Lower lobe of right lung (tissue), 2 donors: ENCODE data around the gene RHOB. TPM values are rescaled to one million over a fixed set of nuclear protein-coding genes. Genes with fewer than 3 reads are reported as not detected.

Experiments used
- ATAC-seq, 2 donors: fragments of 200-7000 bp; cut with Tn5 transposase; one replicate each; pipeline ENCODE4 v1.9.1; 2020 to 2022; ENCODE audit warnings: mild to moderate bottlenecking in 2 of 2, moderate library complexity in 2 of 2
- DNase-seq: peaks from one replicate; pipeline ENCODE4 v3.0.0-alpha.2; 2020
- H3K27ac ChIP-seq: fragments of 200-600 bp; one replicate; pipeline ENCODE4 v1.8.0; 2022
- H3K27me3 ChIP-seq: fragments of 200-600 bp; one replicate; pipeline ENCODE4 v1.8.0; 2022; ENCODE audit warnings: low read depth
- H3K36me3 ChIP-seq: fragments of 200-600 bp; one replicate; pipeline ENCODE4 v1.8.0; 2022; ENCODE audit warnings: mild to moderate bottlenecking
- H3K4me1 ChIP-seq: fragments of 200-600 bp; one replicate; pipeline ENCODE4 v1.8.0; 2022
- H3K4me3 ChIP-seq: fragments of 200-600 bp; one replicate; pipeline ENCODE4 v1.8.0; 2022; ENCODE audit warnings: mild to moderate bottlenecking
- H3K9me3 ChIP-seq: fragments of 200-600 bp; one replicate; pipeline ENCODE4 v1.8.0; 2022
- intact Hi-C: fragments of 100-400 bp; cut with DNase I; formaldehyde crosslinking; loops from one replicate; pipeline ENCODE4 v1.11.0; 2022
- total RNA-seq: library from RNA; stranded (reverse); fragmentation: NEBNext Ultra II Directional; extraction: Animal tissue kit (Norgen Biotek cat#: 25700); gene quantifications from one replicate; pipeline ENCODE4 v1.2.1, GENCODE V29; 2021
- TF ChIP-seq, protein P1 (sequence below): fragments of 200-600 bp; IDR thresholded peaks from one replicate; pipeline ENCODE4 v1.8.0; 2022; ENCODE audit warnings: antibody characterized with exemption, mild to moderate bottlenecking
- donor health status: DM: no; HTN: yes; CAD: no; lungs with severe emphysema.

Gene RHOB
- total RNA-seq, 1 donor from 2014 or later = 176 TPM

DNA sequence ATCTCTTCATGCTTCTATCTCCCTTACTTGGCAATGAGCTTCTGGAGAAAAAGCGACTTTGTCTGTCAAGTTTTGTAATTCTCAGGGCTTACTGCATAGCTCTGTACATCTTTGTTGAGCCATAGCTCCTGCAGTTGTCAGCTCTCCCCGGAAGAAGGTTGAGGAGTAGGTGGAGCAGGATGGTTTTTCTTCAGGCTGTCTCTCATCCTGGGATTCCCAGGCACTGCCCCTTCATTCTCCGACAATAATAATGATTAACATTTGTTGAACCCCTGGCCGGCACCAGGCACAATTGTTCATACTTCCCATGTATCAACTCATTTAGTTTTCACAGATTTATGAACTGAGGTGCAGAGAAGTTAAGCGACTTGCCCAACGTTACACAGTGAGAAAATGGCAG lies 23.5 kb upstream of the RHOB start:
- no peak for DNase-seq
- Histone ChIP-seq H3K27me3 (no peaks in the 10 kb centered on the region), H3K4me3 (no peak overlapping the region), H3K36me3 (no peaks in the 10 kb centered on the region), H3K4me1 (peaks cover 63% of the 10 kb centered on the region), H3K9me3 (no peaks in the 10 kb centered on the region), H3K27ac (peak overlapping the region; percentile 85)
- TF ChIP-seq, protein P1, sequence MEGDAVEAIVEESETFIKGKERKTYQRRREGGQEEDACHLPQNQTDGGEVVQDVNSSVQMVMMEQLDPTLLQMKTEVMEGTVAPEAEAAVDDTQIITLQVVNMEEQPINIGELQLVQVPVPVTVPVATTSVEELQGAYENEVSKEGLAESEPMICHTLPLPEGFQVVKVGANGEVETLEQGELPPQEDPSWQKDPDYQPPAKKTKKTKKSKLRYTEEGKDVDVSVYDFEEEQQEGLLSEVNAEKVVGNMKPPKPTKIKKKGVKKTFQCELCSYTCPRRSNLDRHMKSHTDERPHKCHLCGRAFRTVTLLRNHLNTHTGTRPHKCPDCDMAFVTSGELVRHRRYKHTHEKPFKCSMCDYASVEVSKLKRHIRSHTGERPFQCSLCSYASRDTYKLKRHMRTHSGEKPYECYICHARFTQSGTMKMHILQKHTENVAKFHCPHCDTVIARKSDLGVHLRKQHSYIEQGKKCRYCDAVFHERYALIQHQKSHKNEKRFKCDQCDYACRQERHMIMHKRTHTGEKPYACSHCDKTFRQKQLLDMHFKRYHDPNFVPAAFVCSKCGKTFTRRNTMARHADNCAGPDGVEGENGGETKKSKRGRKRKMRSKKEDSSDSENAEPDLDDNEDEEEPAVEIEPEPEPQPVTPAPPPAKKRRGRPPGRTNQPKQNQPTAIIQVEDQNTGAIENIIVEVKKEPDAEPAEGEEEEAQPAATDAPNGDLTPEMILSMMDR = no peak
- no peak for ATAC-seq
- intact Hi-C loops = no loop called here

DNA sequence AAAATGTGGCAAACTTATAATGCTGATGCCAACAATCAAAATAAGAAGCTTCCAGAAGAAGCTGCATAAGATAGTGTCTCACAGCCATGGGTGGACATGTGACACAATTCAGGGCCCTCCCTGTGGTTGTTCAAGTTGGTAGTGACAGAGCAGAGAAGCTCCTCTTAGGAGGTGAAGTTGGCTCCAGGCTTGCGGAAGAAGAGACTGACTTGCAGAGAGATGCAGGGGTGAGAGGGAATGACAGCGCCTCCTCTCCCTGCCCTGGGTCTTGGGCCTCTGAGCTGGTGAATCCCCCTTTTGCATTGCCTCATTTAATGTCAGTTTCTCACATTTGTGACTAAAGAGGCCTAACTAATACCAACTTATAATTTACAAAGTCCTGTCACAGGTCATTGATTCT lies 23.0 kb upstream of the RHOB start:
- Histone ChIP-seq H3K27me3 (no peaks in the 10 kb centered on the region), H3K4me1 (peaks cover 67% of the 10 kb centered on the region), H3K36me3 (no peaks in the 10 kb centered on the region), H3K27ac (peak overlapping the region; percentile 85), H3K4me3 (peak overlapping the region; percentile 29), H3K9me3 (no peaks in the 10 kb centered on the region)
- intact Hi-C loops = no loop called here
- ATAC-seq (no peak), DNase-seq (no peak)
- TF ChIP-seq, protein P1 = no peak

DNA sequence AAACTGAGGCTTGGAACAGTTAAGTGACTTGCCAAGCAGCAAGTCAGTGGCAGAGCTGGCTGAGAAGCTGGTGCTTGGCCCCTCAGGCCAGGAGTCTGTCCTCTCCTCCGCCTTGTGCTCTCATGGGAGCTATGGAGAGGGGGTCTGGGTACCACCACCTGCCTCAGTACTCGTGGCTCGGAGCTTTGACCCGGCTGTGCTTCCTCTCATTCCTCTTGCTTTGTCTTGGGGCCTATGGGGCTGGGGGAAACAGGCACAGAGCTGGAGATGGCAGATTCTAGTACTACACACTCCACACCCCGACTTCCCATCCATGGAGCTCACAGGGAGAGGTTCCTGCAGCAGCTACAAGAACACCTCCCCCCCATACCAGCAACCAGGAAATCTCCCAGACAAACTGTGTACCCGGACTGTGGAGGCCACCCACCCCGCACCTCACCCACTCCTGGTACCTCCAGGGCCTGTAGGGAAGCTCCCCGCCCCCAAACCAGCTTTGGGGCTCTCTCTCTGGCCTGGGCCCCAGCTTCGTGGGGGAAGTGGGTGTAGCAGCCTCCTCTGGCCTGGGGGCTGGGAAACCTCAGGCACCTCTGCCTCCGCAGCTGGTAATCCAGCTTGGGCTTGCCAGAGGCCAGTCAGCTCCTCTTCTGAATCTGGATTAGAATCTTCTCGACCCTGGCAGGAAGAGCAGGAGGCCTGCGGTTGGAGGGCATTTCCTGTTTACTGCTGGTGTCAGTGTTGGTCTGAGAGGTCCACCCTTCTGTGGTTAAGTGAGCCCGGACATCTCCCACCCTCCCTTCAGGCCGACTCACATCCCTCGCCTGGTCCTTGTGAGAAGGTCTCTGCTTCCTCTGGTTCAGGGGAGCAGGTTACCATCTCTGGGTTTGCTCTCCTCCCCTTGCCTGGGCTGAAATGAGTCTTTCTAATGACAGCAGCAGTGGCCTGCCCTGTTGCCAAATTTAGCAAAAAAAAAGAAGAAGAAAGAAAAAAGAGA lies 22.3 kb upstream of the RHOB start:
- Histone ChIP-seq H3K27ac (peak overlapping the region; percentile 85), H3K36me3 (no peaks in the 10 kb centered on the region), H3K4me3 (peak overlapping the region; percentile 29), H3K27me3 (no peaks in the 10 kb centered on the region), H3K9me3 (no peaks in the 10 kb centered on the region), H3K4me1 (peaks cover 68% of the 10 kb centered on the region)
- intact Hi-C loops = no loop called here
- peak; percentile 71 for DNase-seq
- TF ChIP-seq, protein P1 = no peak
- ATAC-seq = peak; percentile 38 to 61

DNA sequence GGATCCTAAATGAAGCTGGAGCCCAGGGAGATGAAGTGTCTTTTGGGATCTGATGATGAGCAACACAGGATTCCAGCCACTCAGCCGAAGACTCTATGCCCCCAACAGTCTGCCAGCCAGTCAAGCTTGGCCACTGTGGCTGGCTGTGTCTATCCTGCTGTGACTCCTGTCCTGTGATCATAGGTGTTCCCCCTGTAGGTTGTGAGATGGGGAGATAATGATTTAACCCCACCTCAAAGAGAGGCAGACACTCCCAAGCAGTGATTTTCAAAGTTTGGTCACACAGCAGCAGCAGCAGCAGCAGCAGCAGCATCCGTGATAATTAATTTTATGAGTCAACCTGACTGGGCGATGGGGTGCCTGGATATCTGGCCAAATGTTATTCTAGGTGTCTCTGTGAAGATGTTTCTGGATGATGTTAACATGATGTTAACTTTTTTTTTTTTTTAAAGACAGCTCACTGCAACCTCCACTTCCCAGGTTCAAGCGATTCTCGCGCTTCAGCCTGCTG lies 21.4 kb upstream of the RHOB start:
- intact Hi-C loops = no loop called here
- no peaks in the 10 kb centered on the region for H3K36me3 ChIP-seq
- H3K4me1 ChIP-seq = peaks cover 70% of the 10 kb centered on the region

DNA sequence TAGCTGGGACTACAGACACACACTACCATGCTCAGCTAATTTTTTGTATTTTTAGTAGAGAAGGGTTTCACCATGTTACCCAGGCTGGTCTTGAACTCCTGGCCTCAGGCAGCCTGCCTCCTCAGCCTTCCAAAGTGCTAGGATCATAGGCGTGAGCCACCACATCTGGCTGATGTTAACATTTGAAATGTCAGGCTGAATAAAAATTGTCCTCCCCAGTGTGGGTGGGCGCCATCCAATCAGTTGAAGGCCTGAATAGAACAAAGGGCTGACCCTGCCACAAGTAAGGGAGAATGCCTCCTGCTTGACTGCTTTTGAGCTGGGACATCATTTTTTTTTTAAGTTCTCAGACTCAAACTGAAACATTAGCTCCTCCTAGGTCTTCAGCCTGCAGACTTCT lies 21.0 kb upstream of the RHOB start:
- no peak for DNase-seq
- H3K27ac ChIP-seq = no peak overlapping the region

More for the DNA sequence above, 21.4 kb upstream of the RHOB start:
- no peak overlapping the region for H3K4me3 ChIP-seq
- no peak for ATAC-seq
- H3K27me3 ChIP-seq = no peaks in the 10 kb centered on the region
- TF ChIP-seq, protein P1 = no peak
- peak overlapping the region; percentile 85 for H3K27ac ChIP-seq
- no peak for DNase-seq
- H3K9me3 ChIP-seq = no peaks in the 10 kb centered on the region

More for the DNA sequence above, 21.0 kb upstream of the RHOB start:
- H3K27me3 ChIP-seq = no peaks in the 10 kb centered on the region
- H3K9me3 ChIP-seq = no peaks in the 10 kb centered on the region
- H3K36me3 ChIP-seq = no peaks in the 10 kb centered on the region
- H3K4me3 ChIP-seq = no peak overlapping the region
- intact Hi-C loops = no loop called here
- TF ChIP-seq, protein P1 = no peak
- peaks cover 68% of the 10 kb centered on the region for H3K4me1 ChIP-seq
- ATAC-seq = no peak
